ENCODE results near the gene RBMS1.

GRCh38 chr2:160264308-160264707 is 229.3 kb downstream of the RBMS1 start:
- TF ChIP-seq CTCF (IDR thresholded peaks at IDR 0.05) (no peak), POLR2A (IDR thresholded peaks at IDR 0.05) (no peak)

Data from lower leg skin (tissue), 3 donors.